PC-3 (cell line): ENCODE data around the gene PDGFD. TPM values are rescaled to one million over a fixed set of nuclear protein-coding genes. Genes with fewer than 3 reads are reported as not detected.

ENCODE experiments used
- ATAC-seq: fragments of 200-7000 bp; cut with Tn5 transposase; 2 replicates; pipeline ENCODE4 v1.9.1; 2020; ENCODE audit warnings: mild to moderate bottlenecking, moderate library complexity
- BruUV-seq: library from RNA; stranded (reverse); fragments of 400-500 nt; replicated peaks from 2 replicates; lab custom pipeline; 2021; lab: Mats Ljungman, UMichigan
- CTCF ChIA-PET: fragments of 300-600 bp; sonication (Branson Sonifier 250); formaldehyde crosslinking; loops from one replicate; lab custom pipeline; 2022; ENCODE audit warnings: antibody characterized with exemption; lab: Charles Lee
- POLR2A ChIA-PET: fragments of 300-600 bp; sonication (Branson Sonifier 250); formaldehyde crosslinking; loops from one replicate; lab custom pipeline; 2022; ENCODE audit warnings: antibody characterized with exemption; ENCODE audit not compliant: unreplicated experiment; lab: Charles Lee
- DNase-seq: peaks from one replicate; pipeline ENCODE4 v3.0.0-alpha.2; 2015
- H2AFZ ChIP-seq: fragments of 300-600 bp; sonication (generic); 2 replicates; pipeline ENCODE4 v1.6.0; 2016; ENCODE audit warnings: antibody characterized with exemption, low read length
- H3F3A ChIP-seq: fragments of 300-600 bp; sonication (generic); one replicate; pipeline ENCODE4 v1.6.0; 2017; ENCODE audit warnings: antibody characterized with exemption, low read length, control low read depth, mild to moderate bottlenecking; ENCODE audit not compliant: unreplicated experiment
- H3K27ac ChIP-seq: fragments of 300-600 bp; sonication (generic); 2 replicates; pipeline ENCODE4 v1.5.1; 2016; ENCODE audit warnings: mild to moderate bottlenecking, low read length
- H3K27me3 ChIP-seq: fragments of 300-600 bp; sonication (generic); 2 replicates; pipeline ENCODE4 v1.6.1; 2016; ENCODE audit warnings: low read length, mixed read lengths
- H3K36me3 ChIP-seq: fragments of 300-600 bp; sonication (generic); 2 replicates; pipeline ENCODE4 v1.6.1; 2016; ENCODE audit warnings: low read depth, mixed run types, low read length, mixed read lengths
- H3K4me1 ChIP-seq: fragments of 300-600 bp; sonication (generic); 2 replicates; pipeline ENCODE4 v1.5.1; 2016; ENCODE audit warnings: low read length; ENCODE audit not compliant: insufficient read depth
- H3K4me2 ChIP-seq: fragments of 300-600 bp; sonication (generic); 2 replicates; pipeline ENCODE4 v1.6.0; 2016; ENCODE audit warnings: low read length
- H3K4me3 ChIP-seq: fragments of 300-600 bp; sonication (generic); 2 replicates; pipeline ENCODE4 v1.5.1; 2016; ENCODE audit warnings: mild to moderate bottlenecking, low read length, mixed read lengths
- H3K79me2 ChIP-seq: fragments of 300-600 bp; sonication (generic); 2 replicates; pipeline ENCODE4 v1.6.1; 2017; ENCODE audit warnings: low read length, mixed read lengths
- H3K9ac ChIP-seq: fragments of 300-600 bp; sonication (generic); 2 replicates; pipeline ENCODE4 v1.6.0; 2016; ENCODE audit warnings: mild to moderate bottlenecking, low read length
- H3K9me2 ChIP-seq: fragments of 300-600 bp; sonication (generic); replicated peaks from 2 replicates; pipeline ENCODE4 v1.6.1; 2016; ENCODE audit warnings: mixed run types, low read length, mixed read lengths
- H3K9me3 ChIP-seq: fragments of 300-600 bp; sonication (generic); 2 replicates; pipeline ENCODE4 v1.6.1; 2016; ENCODE audit warnings: low read length, mixed read lengths
- H4K20me1 ChIP-seq: fragments of 300-600 bp; sonication (generic); 2 replicates; pipeline ENCODE4 v1.6.1; 2016; ENCODE audit warnings: low read length, mixed read lengths
- EZH2 ChIP-seq: fragments of 300-600 bp; sonication (generic); IDR thresholded peaks from one replicate; pipeline ENCODE4 v1.6.1; 2017; ENCODE audit warnings: antibody characterized with exemption, mild to moderate bottlenecking, low read length; ENCODE audit not compliant: unreplicated experiment
- EZH2phosphoT487 ChIP-seq: fragments of 300-600 bp; sonication (generic); IDR thresholded peaks from 2 replicates; pipeline ENCODE4 v1.6.1; 2018; ENCODE audit warnings: mild to moderate bottlenecking, antibody characterized with exemption, low read length, borderline replicate concordance
- intact Hi-C: fragments of 100-400 bp; cut with micrococcal nuclease; formaldehyde crosslinking; loops from 2 replicates; pipeline ENCODE4 v1.9.0; 2023
- total RNA-seq: library from RNA; depleted of rRNA; stranded (reverse); fragments of >200 nt; gene quantifications from 2 replicates; pipeline ENCODE4 v1.2.3, GENCODE V29; 2014
- TF ChIP-seq, protein P1 (sequence below): fragments of 300-600 bp; sonication (generic); conservative IDR thresholded peaks from 2 replicates; pipeline ENCODE4 v1.5.1; 2017; ENCODE audit warnings: antibody characterized with exemption, low read depth, mild to moderate bottlenecking, low read length

PDGFD gene
- total RNA-seq, 1 experiment from 2014 or later = 5.0 TPM

DNA sequence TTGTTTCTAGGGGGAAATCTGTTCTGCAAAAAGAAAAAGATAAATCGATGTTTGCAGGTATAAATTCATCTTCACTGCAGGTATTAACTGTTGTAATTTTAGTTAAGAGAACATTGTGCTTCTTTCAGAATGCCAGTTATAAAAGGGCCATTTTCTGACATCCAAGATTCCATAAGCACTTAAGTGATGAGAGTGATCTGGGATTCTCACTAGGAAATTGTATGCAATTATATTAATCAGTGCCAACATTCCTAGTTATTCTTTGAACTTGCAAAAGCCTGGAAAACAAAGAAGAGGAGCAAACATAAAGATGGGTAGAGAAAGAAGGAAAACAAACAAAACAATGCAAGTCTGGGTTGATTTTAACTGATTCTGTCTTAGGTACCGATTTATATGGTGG is 122.2 kb downstream of the PDGFD start:
- no peaks in the 10 kb centered on the region for H3K79me2 ChIP-seq
- H3K36me3 ChIP-seq = no peaks in the 10 kb centered on the region
- H3K9ac ChIP-seq = no peak overlapping the region
- no peaks in the 10 kb centered on the region for H4K20me1 ChIP-seq
- H3K4me2 ChIP-seq = no peak overlapping the region
- ATAC-seq (no peak), DNase-seq (no peak)
- H3F3A ChIP-seq = no peaks in the 10 kb centered on the region
- ChIA-PET POLR2A (no interaction called here), CTCF (no interaction called here)
- no peak overlapping the region for H3K27ac ChIP-seq
- BruUV-seq = no TSS peak
- H3K9me2 ChIP-seq = no peaks in the 10 kb centered on the region
- no peaks in the 10 kb centered on the region for H3K9me3 ChIP-seq
- no peak overlapping the region for H3K4me3 ChIP-seq
- H3K27me3 ChIP-seq = peaks cover 6% of the 10 kb centered on the region; the same call in 1 of the 2 replicates
- TF ChIP-seq, protein P1, sequence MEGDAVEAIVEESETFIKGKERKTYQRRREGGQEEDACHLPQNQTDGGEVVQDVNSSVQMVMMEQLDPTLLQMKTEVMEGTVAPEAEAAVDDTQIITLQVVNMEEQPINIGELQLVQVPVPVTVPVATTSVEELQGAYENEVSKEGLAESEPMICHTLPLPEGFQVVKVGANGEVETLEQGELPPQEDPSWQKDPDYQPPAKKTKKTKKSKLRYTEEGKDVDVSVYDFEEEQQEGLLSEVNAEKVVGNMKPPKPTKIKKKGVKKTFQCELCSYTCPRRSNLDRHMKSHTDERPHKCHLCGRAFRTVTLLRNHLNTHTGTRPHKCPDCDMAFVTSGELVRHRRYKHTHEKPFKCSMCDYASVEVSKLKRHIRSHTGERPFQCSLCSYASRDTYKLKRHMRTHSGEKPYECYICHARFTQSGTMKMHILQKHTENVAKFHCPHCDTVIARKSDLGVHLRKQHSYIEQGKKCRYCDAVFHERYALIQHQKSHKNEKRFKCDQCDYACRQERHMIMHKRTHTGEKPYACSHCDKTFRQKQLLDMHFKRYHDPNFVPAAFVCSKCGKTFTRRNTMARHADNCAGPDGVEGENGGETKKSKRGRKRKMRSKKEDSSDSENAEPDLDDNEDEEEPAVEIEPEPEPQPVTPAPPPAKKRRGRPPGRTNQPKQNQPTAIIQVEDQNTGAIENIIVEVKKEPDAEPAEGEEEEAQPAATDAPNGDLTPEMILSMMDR = no peak
- TF ChIP-seq EZH2 (no peak), EZH2phosphoT487 (no peak)
- H2AFZ ChIP-seq = no peak overlapping the region
- intact Hi-C loops = no loop called here
- H3K4me1 ChIP-seq = no peaks in the 10 kb centered on the region

DNA sequence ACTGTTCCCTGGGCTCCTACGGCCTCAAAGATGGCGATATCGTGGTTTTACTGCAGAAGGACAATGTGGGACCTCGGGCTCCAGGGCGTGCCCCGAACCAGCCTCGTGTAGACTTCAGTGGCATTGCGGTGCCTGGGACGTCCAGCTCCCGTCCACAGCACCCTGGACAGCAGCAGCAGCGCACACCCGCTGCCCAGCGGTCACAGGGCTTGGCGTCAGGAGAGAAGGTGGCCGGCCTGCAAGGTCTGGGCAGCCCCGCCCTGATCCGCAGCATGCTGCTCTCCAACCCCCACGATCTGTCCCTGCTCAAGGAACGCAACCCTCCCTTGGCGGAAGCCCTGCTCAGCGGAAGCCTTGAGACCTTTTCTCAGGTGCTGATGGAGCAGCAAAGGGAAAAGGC is 127.0 kb downstream of the PDGFD start:
- BruUV-seq = no TSS peak

GRCh38 chr11:104036588-104036987 is 127.4 kb downstream of the PDGFD start, which contains the start of gene DDI1:
Gene DDI1, plus strand, starts transcription at chr11:104036640. Its CDS starts 183 bp downstream, at chr11:104036823.
- Histone ChIP-seq H3K27ac (no peak within 1 kb of the TSS), H2AFZ (no peak within 1 kb of the TSS), H3K9me3 (no peaks in the 10 kb centered on the region), H3K36me3 (no peaks in the 10 kb centered on the region), H3K79me2 (no peaks in the 10 kb centered on the region), H3K4me1 (peaks cover 7% of the 10 kb centered on the region), H3K4me3 (no peak within 1 kb of the TSS), H3K4me2 (no peak within 1 kb of the TSS), H4K20me1 (no peaks in the 10 kb centered on the region), H3K9me2 (no peaks in the 10 kb centered on the region), H3K9ac (no peak within 1 kb of the TSS), H3F3A (no peaks in the 10 kb centered on the region), H3K27me3 (peaks cover 6% of the 10 kb centered on the region; the same call in 1 of the 2 replicates)
- BruUV-seq = no TSS peak
- no peak for ATAC-seq
- DNase-seq = no peak
- ChIA-PET POLR2A (no interaction called here), CTCF (no interaction called here)
- intact Hi-C loops = no loop called here
- TF ChIP-seq, protein P1 = no peak
- no peak for TF ChIP-seq EZH2
- TF ChIP-seq EZH2phosphoT487 = no peak

More for the DNA sequence above, 127.0 kb downstream of the PDGFD start:
- TF ChIP-seq EZH2 = no peak
- TF ChIP-seq EZH2phosphoT487 = no peak
- TF ChIP-seq, protein P1 = no peak
- Histone ChIP-seq H3K9me3 (no peaks in the 10 kb centered on the region), H3F3A (no peaks in the 10 kb centered on the region), H3K79me2 (no peaks in the 10 kb centered on the region), H3K4me3 (no peak overlapping the region), H4K20me1 (no peaks in the 10 kb centered on the region), H3K27me3 (peaks cover 6% of the 10 kb centered on the region; the same call in 1 of the 2 replicates), H3K36me3 (no peaks in the 10 kb centered on the region), H3K4me1 (peaks cover 7% of the 10 kb centered on the region), H3K9me2 (no peaks in the 10 kb centered on the region), H3K4me2 (no peak overlapping the region), H3K9ac (no peak overlapping the region), H2AFZ (no peak overlapping the region), H3K27ac (no peak overlapping the region)
- POLR2A ChIA-PET = no interaction called here
- intact Hi-C loops = no loop called here
- CTCF ChIA-PET = no interaction called here
- DNase-seq (no peak), ATAC-seq (no peak)
